HepG2 (cell line): ENCODE measurements around the gene RTEL1. TPM values are rescaled to one million over a fixed set of nuclear protein-coding genes. Genes with fewer than 3 reads are reported as not detected.

Experiments used
- ATAC-seq: fragments of 200-7000 bp; cut with Tn5 transposase; 3 replicates; pipeline ENCODE4 v1.9.1; 2020; ENCODE audit warnings: mild to moderate bottlenecking, moderate library complexity
- BruUV-seq: library from RNA; stranded (reverse); fragments of 400-500 nt; replicated peaks from 2 replicates; lab custom pipeline; 2021; lab: Mats Ljungman, UMichigan
- CTCF ChIA-PET: fragments of 300-600 bp; formaldehyde crosslinking; extraction: SDS; loops from one replicate; lab custom pipeline; 2021; ENCODE audit warnings: low total read pairs, inconsistent platforms, low intra/inter-chr PET ratio; lab: Yijun Ruan, JAX
- POLR2A ChIA-PET: fragments of 350-600 bp; sonication (Branson Sonifier 250); formaldehyde crosslinking; loops from one replicate; lab custom pipeline; 2020; ENCODE audit warnings: antibody characterized with exemption, inconsistent platforms; lab: Yijun Ruan, JAX
- DNase-seq: peaks from one replicate; pipeline ENCODE4 v3.0.0-alpha.2; 2015; ENCODE audit warnings: low spot score
- FAIRE-seq: peaks from 3 replicates; lab custom pipeline; 2011; peaks lifted over from hg19 to GRCh38; lab: Jason Lieb, UNC
- H2AFZ ChIP-seq: one replicate; pipeline ENCODE4 v1.6.1; 2011; ENCODE audit warnings: low read length, inconsistent platforms
- H3K27ac ChIP-seq: fragments of 300-600 bp; 3 replicates; pipeline ENCODE4 v1.8.0; 2011; ENCODE audit warnings: mixed run types, mild to moderate bottlenecking, mixed read lengths, low read length, inconsistent platforms; ENCODE audit not compliant: insufficient read depth; ENCODE audit errors: extremely low read length
- H3K27me3 ChIP-seq, 2 experiments: fragments of 200-600 bp in 1 of 2; 2 replicates in 1 of 2; 3 replicates in 1 of 2; pipeline versions ENCODE4 v1.6.0 to v1.8.0; 2011; ENCODE audit warnings: low read length in 2 of 2, mild to moderate bottlenecking in 2 of 2, moderate library complexity in 2 of 2, inconsistent platforms in 1 of 2; ENCODE audit not compliant: insufficient read depth in 2 of 2, control insufficient read depth in 1 of 2
- H3K36me3 ChIP-seq, 2 experiments: fragments of 200-600 bp in 1 of 2; replicated peaks in 1 of 2; 2 replicates in 1 of 2; 3 replicates in 1 of 2; pipeline versions ENCODE4 v1.5.1 to v1.8.0; 2011; ENCODE audit warnings: low read length in 2 of 2, inconsistent platforms in 1 of 2; ENCODE audit not compliant: insufficient read depth in 2 of 2, control insufficient read depth in 1 of 2
- H3K4me1 ChIP-seq: 2 replicates; pipeline ENCODE4 v1.5.1; 2012; ENCODE audit warnings: low read length, inconsistent platforms; ENCODE audit not compliant: insufficient read depth
- H3K4me2 ChIP-seq: 2 replicates; pipeline ENCODE4 v1.6.0; 2011; ENCODE audit warnings: low read depth, low read length, inconsistent platforms
- H3K4me3 ChIP-seq, 3 experiments: fragments of 200-600 bp in 1 of 3; sonication (generic), shearing (Covaris generic) in 1 of 3; replicated peaks in 1 of 3; 2 replicates each; pipeline ENCODE4 v1.5.1; 2011 to 2016; ENCODE audit warnings: low read length in 3 of 3, inconsistent platforms in 2 of 3, low read depth in 2 of 3, mild to moderate bottlenecking in 2 of 3, control low read depth in 1 of 3, mixed read lengths in 1 of 3; ENCODE audit not compliant: insufficient read depth in 1 of 3
- H3K79me2 ChIP-seq: one replicate; pipeline ENCODE4 v1.6.1; 2011; ENCODE audit warnings: low read length, inconsistent platforms; ENCODE audit not compliant: insufficient read depth
- H3K9ac ChIP-seq: 2 replicates; pipeline ENCODE4 v1.6.0; 2011; ENCODE audit warnings: mild to moderate bottlenecking, low read depth, low read length, inconsistent platforms; ENCODE audit not compliant: insufficient read depth
- H3K9me3 ChIP-seq: 2 replicates; pipeline ENCODE4 v1.5.1; 2012; ENCODE audit warnings: mild to moderate bottlenecking, low read length
- H4K20me1 ChIP-seq: 2 replicates; pipeline ENCODE4 v1.6.0; 2011; ENCODE audit warnings: inconsistent platforms, mild to moderate bottlenecking, low read length, moderate library complexity; ENCODE audit not compliant: insufficient read depth
- ZBTB38 ChIP-seq: sonication (generic); formaldehyde crosslinking; IDR thresholded peaks from 2 replicates; pipeline ENCODE4 v1.5.1; 2020; ENCODE audit warnings: mild to moderate bottlenecking, missing genetic modification reagents
- ZNF224 ChIP-seq: sonication (generic); formaldehyde crosslinking; IDR thresholded peaks from 2 replicates; pipeline ENCODE4 v1.5.0; 2020; ENCODE audit warnings: mild to moderate bottlenecking, missing genetic modification reagents
- ZNF605 ChIP-seq: sonication (generic); formaldehyde crosslinking; IDR thresholded peaks from 2 replicates; pipeline ENCODE4 v1.8.0; 2022; ENCODE audit warnings: mild to moderate bottlenecking, missing genetic modification reagents
- ZNF687 ChIP-seq: sonication (generic); formaldehyde crosslinking; IDR thresholded peaks from 2 replicates; pipeline ENCODE4 v1.5.1; 2020; ENCODE audit warnings: mild to moderate bottlenecking, missing genetic modification reagents, moderate library complexity
- ZNF703 ChIP-seq: sonication (generic); formaldehyde crosslinking; IDR thresholded peaks from 2 replicates; pipeline ENCODE4 v1.5.1; 2020; ENCODE audit warnings: missing genetic modification reagents, mild to moderate bottlenecking, moderate library complexity, borderline replicate concordance
- ZNF713 ChIP-seq: sonication (generic); formaldehyde crosslinking; IDR thresholded peaks from 2 replicates; pipeline ENCODE4 v1.4.0; 2020; ENCODE audit warnings: mild to moderate bottlenecking, missing genetic modification reagents
- ZNF75D ChIP-seq: sonication (generic); formaldehyde crosslinking; IDR thresholded peaks from 2 replicates; pipeline ENCODE4 v1.8.1; 2023; ENCODE audit warnings: missing genetic modification reagents, mild to moderate bottlenecking, borderline replicate concordance
- ZSCAN20 ChIP-seq: sonication (generic); formaldehyde crosslinking; IDR thresholded peaks from 2 replicates; pipeline ENCODE4 v1.4.0; 2020; ENCODE audit warnings: missing genetic modification reagents, mild to moderate bottlenecking, borderline replicate concordance
- WGBS: methylation state at CpG from one replicate; pipeline ENCODE4 v1.1.6; 2017; ENCODE audit warnings: low lambda C conversion rate; 5-methylcytosine and 5-hydroxymethylcytosine counted together
- in situ Hi-C: cut with HindIII; loops from 2 replicates; pipeline ENCODE4 v1.10.0; 2017; ENCODE audit warnings: low pct_unique_long_range_greater_than_20kb; ENCODE audit not compliant: extremely low pct_ligation_motif_present
- intact Hi-C: fragments of 100-400 bp; cut with micrococcal nuclease; formaldehyde crosslinking; loops from one replicate; pipeline ENCODE4 v1.10.0; 2022; ENCODE audit not compliant: unreplicated experiment
- polyA plus RNA-seq, 8 experiments: library from polyadenylated mRNA; depleted of rRNA in 3 of 8; stranded (reverse) in 7 of 8; unstranded in 1 of 8; fragments of >200 nt; fragmentation: Illumina TruSeq in 4 of 8; extraction: Trizol in 4 of 8; gene quantifications; 2 replicates each; pipeline versions ENCODE4 v1.2.1 to v1.2.3, GENCODE V29; 2011 to 2016; ENCODE audit warnings: low read depth in 4 of 8, missing spikeins in 1 of 8, mixed read lengths in 1 of 8; ENCODE audit not compliant: insufficient read depth in 1 of 8
- total RNA-seq, 5 experiments: library from RNA; depleted of rRNA; stranded (reverse); fragments of >200 nt; fragmentation: Illumina TruSeq; extraction: Trizol; gene quantifications; 2 replicates each; pipeline ENCODE4 v1.2.3, GENCODE V29; 2016; ENCODE audit warnings: low read depth in 1 of 5

Gene RTEL1
- total and polyA plus RNA-seq, 2 of the 13 experiments (the other 11 are each of a cell fraction or from before 2014, with no cell fraction given), result 21.8 to 36.4 TPM

- TF ChIP-seq ZSCAN20, result no peak
- no peak for TF ChIP-seq ZNF75D (CRISPR knock-in tag)
These were observed 37.1 kb upstream of the RTEL1 start (continued) for GRCh38 chr20:63620991-63621390.

GRCh38 chr20:63622096-63622495, 36.0 kb upstream of the RTEL1 start:
- H3K9ac ChIP-seq, result no peak overlapping the region
- POLR2A ChIA-PET, result no interaction called here
- intact Hi-C loops, result no loop called here
- no peak overlapping the region for H3K4me3 ChIP-seq
- peaks cover 25% of the 10 kb centered on the region for H3K4me1 ChIP-seq
- 0 out of 2 replicates have a peak, but pooled peaks have one; percentile 30 for TF ChIP-seq ZNF703 (CRISPR knock-in tag)
- 0 out of 2 replicates have a peak, but pooled peaks have one; percentile 35 for TF ChIP-seq ZNF224
- no peak for TF ChIP-seq ZNF605 (CRISPR knock-in tag)
- in situ Hi-C loops, result no loop called here
- ATAC-seq, result no peak
- H3K27me3 ChIP-seq, result no peaks in the 10 kb centered on the region
- no peak overlapping the region for H2AFZ ChIP-seq
- peaks cover 9 to 26% of the 10 kb centered on the region in 2 experiments for H3K36me3 ChIP-seq
- no peak for FAIRE-seq
- 97% methylated on average over 4 of the region's 4 CpGs for WGBS
- H3K27ac ChIP-seq, result no peak overlapping the region
- H3K4me2 ChIP-seq, result no peak overlapping the region
- H3K9me3 ChIP-seq, result no peaks in the 10 kb centered on the region
- H4K20me1 ChIP-seq, result no peaks in the 10 kb centered on the region
- BruUV-seq, result no TSS peak
- DNase-seq, result no peak
- CTCF ChIA-PET, result no interaction called here
- H3K79me2 ChIP-seq, result peaks cover 36% of the 10 kb centered on the region

GRCh38 chr20:63622732-63623131, 35.4 kb upstream of the RTEL1 start:
- no peaks in the 10 kb centered on the region for H3K9me3 ChIP-seq
- intact Hi-C loops, result no loop called here

More at GRCh38 chr20:63622732-63623131, 35.4 kb upstream of the RTEL1 start:
- BruUV-seq, result no TSS peak
- H3K27ac ChIP-seq, result no peak overlapping the region
- peaks cover 7 to 20% of the 10 kb centered on the region in 2 experiments for H3K36me3 ChIP-seq
- ChIA-PET POLR2A (no interaction called here), CTCF (no interaction called here)
- 98% methylated on average over 14 of the region's 14 CpGs for WGBS
- DNase-seq, result no peak
- ATAC-seq, result no peak
- in situ Hi-C loops, result no loop called here
- peaks cover 25% of the 10 kb centered on the region for H3K4me1 ChIP-seq
- H3K4me2 ChIP-seq, result no peak overlapping the region
- peaks cover 40% of the 10 kb centered on the region for H3K79me2 ChIP-seq
- H2AFZ ChIP-seq, result no peak overlapping the region
- no peaks in the 10 kb centered on the region for H4K20me1 ChIP-seq
- no peak overlapping the region for H3K9ac ChIP-seq
- TF ChIP-seq ZNF713 (no peak), ZBTB38 (CRISPR knock-in tag) (peak; percentile 73), ZNF687 (CRISPR knock-in tag) (0 out of 2 replicates have a peak, but pooled peaks have one; percentile 19)
- TF ChIP-seq, all 625 proteins: peak for 2
- FAIRE-seq, result no peak
- Histone ChIP-seq H3K27me3 (no peaks in the 10 kb centered on the region; a peak in 1 of 5 replicates), H3K4me3 (no peak overlapping the region)
